ENCODE measurements around the gene UMODL1.

DNA sequence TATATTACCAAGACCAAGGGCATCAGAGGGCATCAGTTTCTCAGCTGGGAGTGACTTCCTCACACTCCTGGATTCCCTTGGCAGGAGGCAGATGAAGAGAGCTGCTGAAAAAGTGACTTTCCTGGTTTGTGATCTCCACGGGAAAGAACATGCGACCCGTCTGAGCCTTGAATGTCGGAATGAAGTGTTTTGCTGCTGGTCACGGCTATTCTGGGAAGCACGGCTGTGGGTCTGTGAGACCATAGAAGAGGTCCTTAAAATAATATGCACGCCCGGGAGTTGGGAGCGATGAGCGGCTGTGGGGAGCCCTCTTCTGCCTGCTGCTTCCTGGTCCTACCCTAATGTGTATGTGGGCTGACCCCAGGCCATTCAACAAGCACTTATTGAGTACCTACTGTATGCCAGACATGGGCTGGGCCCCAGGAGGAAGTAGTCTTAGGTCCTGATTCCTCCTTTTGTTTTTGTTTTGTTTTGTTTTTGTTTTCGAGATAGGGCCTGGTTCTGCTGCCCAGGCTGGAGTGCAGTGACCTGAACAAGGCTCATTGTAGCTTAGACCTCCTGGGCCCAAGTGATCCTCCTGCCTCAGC is 13.2 kb upstream of the UMODL1 start:
- TF ChIP-seq, protein P1, sequence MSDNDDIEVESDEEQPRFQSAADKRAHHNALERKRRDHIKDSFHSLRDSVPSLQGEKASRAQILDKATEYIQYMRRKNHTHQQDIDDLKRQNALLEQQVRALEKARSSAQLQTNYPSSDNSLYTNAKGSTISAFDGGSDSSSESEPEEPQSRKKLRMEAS (IDR thresholded peaks at IDR 0.05; ENCODE audit: low read depth, low read length) = no peak
- TF ChIP-seq TCF7 (IDR thresholded peaks at IDR 0.05; ENCODE audit: borderline replicate concordance) (no peak), RAD21 (IDR thresholded peaks at IDR 0.05; ENCODE audit: insufficient read depth, low read depth, low read length) (no peak), NRF1 (conservative IDR thresholded peaks at IDR 0.05; ENCODE audit: low read depth, low read length) (no peak), CEBPB (IDR thresholded peaks at IDR 0.05; ENCODE audit: borderline replicate concordance in 1 of 2, low read depth in 2 of 2, low read length in 2 of 2) (no peak), RCOR1 (conservative IDR thresholded peaks at IDR 0.05; ENCODE audit: low read depth, low read length) (no peak), POLR2A (IDR thresholded peaks at IDR 0.05; ENCODE audit: low read depth, low read length) (no peak), EGR1 (IDR thresholded peaks at IDR 0.05; ENCODE audit: borderline replicate concordance in 1 of 2, low read depth in 2 of 2, low read length in 2 of 2) (no peak), SMAD1 (IDR thresholded peaks at IDR 0.05; ENCODE audit: low read depth, partially characterized antibody) (no peak), FOS (IDR thresholded peaks at IDR 0.05; ENCODE audit: borderline replicate concordance, extremely low read depth, insufficient read length) (no peak)
- TF ChIP-seq, protein P2, sequence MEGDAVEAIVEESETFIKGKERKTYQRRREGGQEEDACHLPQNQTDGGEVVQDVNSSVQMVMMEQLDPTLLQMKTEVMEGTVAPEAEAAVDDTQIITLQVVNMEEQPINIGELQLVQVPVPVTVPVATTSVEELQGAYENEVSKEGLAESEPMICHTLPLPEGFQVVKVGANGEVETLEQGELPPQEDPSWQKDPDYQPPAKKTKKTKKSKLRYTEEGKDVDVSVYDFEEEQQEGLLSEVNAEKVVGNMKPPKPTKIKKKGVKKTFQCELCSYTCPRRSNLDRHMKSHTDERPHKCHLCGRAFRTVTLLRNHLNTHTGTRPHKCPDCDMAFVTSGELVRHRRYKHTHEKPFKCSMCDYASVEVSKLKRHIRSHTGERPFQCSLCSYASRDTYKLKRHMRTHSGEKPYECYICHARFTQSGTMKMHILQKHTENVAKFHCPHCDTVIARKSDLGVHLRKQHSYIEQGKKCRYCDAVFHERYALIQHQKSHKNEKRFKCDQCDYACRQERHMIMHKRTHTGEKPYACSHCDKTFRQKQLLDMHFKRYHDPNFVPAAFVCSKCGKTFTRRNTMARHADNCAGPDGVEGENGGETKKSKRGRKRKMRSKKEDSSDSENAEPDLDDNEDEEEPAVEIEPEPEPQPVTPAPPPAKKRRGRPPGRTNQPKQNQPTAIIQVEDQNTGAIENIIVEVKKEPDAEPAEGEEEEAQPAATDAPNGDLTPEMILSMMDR (IDR thresholded peaks at IDR 0.05 in 2 of 3, conservative IDR thresholded peaks at IDR 0.05 in 1 of 3; ENCODE audit: control insufficient read depth in 2 of 3, extremely low read depth in 1 of 3, insufficient read depth in 1 of 3, low read depth in 3 of 3, low read length in 3 of 3) = no peak

Measured in GM12878 (cell line).